ENCODE data around the gene SLC26A6.

- no peak for TF ChIP-seq CTCF (IDR thresholded peaks at IDR 0.05)
- no peak for TF ChIP-seq POLR2A (IDR thresholded peaks at IDR 0.05)
- no peak for TF ChIP-seq POLR2AphosphoS5 (IDR thresholded peaks at IDR 0.05)
- TF ChIP-seq EP300 (IDR thresholded peaks at IDR 0.05) = no peak
These were observed 12.5 kb upstream of the SLC26A6 start for GRCh38 chr3:48647714-48648113.
